HG02970 (cell line): ENCODE results near the gene TGFB1.
"Not testable (repeated sequence)": the region's sequence is repeated elsewhere in the genome, so short reads cannot be mapped to it uniquely, and the experiment has no call there.

Experiments
- ATAC-seq: cut with Tn5 transposase; IDR thresholded peaks from one replicate; pipeline ENCODE4 v1.9.1; 2021; ENCODE audit warnings: mild to moderate bottlenecking, moderate library complexity, moderate number of reproducible peaks; ENCODE audit not compliant: unreplicated experiment, low FRiP score

The TGFB1 gene

GRCh38 chr19:41346916-41347315 lies 6.8 kb downstream of the TGFB1 start:
- not testable (repeated sequence) for ATAC-seq

- no peak for ATAC-seq
These were observed 9.6 kb downstream of the TGFB1 start for GRCh38 chr19:41344162-41344561.

GRCh38 chr19:41341669-41342490 lies 11.8 kb downstream of the TGFB1 start:
- no peak for ATAC-seq

GRCh38 chr19:41339936-41340335 lies 13.8 kb downstream of the TGFB1 start:
- no peak for ATAC-seq

- no peak for ATAC-seq
These were observed 18.3 kb downstream of the TGFB1 start for GRCh38 chr19:41335467-41335866.

GRCh38 chr19:41334793-41335192 lies 18.9 kb downstream of the TGFB1 start:
- ATAC-seq, result no peak

GRCh38 chr19:41332468-41332867 lies 21.3 kb downstream of the TGFB1 start:
- ATAC-seq, result no peak

GRCh38 chr19:41332000-41332399 lies 21.7 kb downstream of the TGFB1 start:
- no peak for ATAC-seq

GRCh38 chr19:41330946-41331678 lies 22.6 kb downstream of the TGFB1 start:
- ATAC-seq, result no peak

GRCh38 chr19:41330481-41330880 lies 23.2 kb downstream of the TGFB1 start:
- ATAC-seq, result no peak

GRCh38 chr19:41328842-41329225 lies 24.9 kb downstream of the TGFB1 start:
- ATAC-seq, result no peak

GRCh38 chr19:41328157-41328841 lies 25.4 kb downstream of the TGFB1 start:
- no peak for ATAC-seq

- peak; percentile 53 for ATAC-seq
These were observed 26.1 kb downstream of the TGFB1 start for GRCh38 chr19:41327576-41328156.

- no peak for ATAC-seq
These were observed 26.6 kb downstream of the TGFB1 start for GRCh38 chr19:41327076-41327575.

- no peak for ATAC-seq
These were observed 27.6 kb downstream of the TGFB1 start for GRCh38 chr19:41325947-41326706.

- ATAC-seq, result no peak
These were observed 28.1 kb downstream of the TGFB1 start for GRCh38 chr19:41325640-41325946.

- no peak for ATAC-seq
These were observed 28.6 kb downstream of the TGFB1 start for GRCh38 chr19:41324921-41325639.

GRCh38 chr19:41324231-41324702 lies 29.5 kb downstream of the TGFB1 start:
- no peak for ATAC-seq

GRCh38 chr19:41323430-41324125 lies 30.1 kb downstream of the TGFB1 start:
- no peak for ATAC-seq
